Neural progenitor cell (in vitro differentiated cells): Measurements from ENCODE around the gene BRCA1. TPM values are rescaled to one million over a fixed set of nuclear protein-coding genes. Genes with fewer than 3 reads are reported as not detected.

Source experiments
- DNase-seq: peaks from one replicate; pipeline ENCODE4 v3.0.0-alpha.2; 2016; ENCODE audit warnings: low spot score
- H2AFZ ChIP-seq: fragments of 200-600 bp; sonication (generic); replicated peaks from 2 replicates; pipeline ENCODE4 v1.6.1; 2016; ENCODE audit warnings: antibody characterized with exemption
- H3F3A ChIP-seq: fragments of 200-600 bp; sonication (generic); 2 replicates; pipeline ENCODE4 v1.6.1; 2016; ENCODE audit warnings: antibody characterized with exemption, low read depth
- H3K27ac ChIP-seq: fragments of 200-600 bp; sonication (generic); 2 replicates; pipeline ENCODE4 v1.5.1; 2016; ENCODE audit warnings: mild to moderate bottlenecking
- H3K27me3 ChIP-seq: fragments of 200-600 bp; sonication (generic); 2 replicates; pipeline ENCODE4 v1.6.1; 2016; ENCODE audit warnings: mild to moderate bottlenecking, moderate library complexity
- H3K36me3 ChIP-seq: fragments of 200-600 bp; sonication (generic); 2 replicates; pipeline ENCODE4 v1.5.1; 2016
- H3K4me1 ChIP-seq: fragments of 200-600 bp; sonication (generic); 2 replicates; pipeline ENCODE4 v1.6.1; 2016; ENCODE audit warnings: mixed run types
- H3K4me2 ChIP-seq: fragments of 200-600 bp; sonication (generic); 2 replicates; pipeline ENCODE4 v1.6.1; 2016
- H3K4me3 ChIP-seq: fragments of 200-600 bp; sonication (generic); 2 replicates; pipeline ENCODE4 v1.5.1; 2016
- H3K79me2 ChIP-seq: fragments of 200-600 bp; sonication (generic); 2 replicates; pipeline ENCODE4 v1.6.1; 2016; ENCODE audit warnings: low read depth
- H3K9ac ChIP-seq: fragments of 200-600 bp; sonication (generic); 2 replicates; pipeline ENCODE4 v1.6.1; 2016
- H3K9me3 ChIP-seq: fragments of 200-600 bp; sonication (generic); 2 replicates; pipeline ENCODE4 v1.5.1; 2016; ENCODE audit warnings: low read depth
- H4K20me1 ChIP-seq: fragments of 200-600 bp; sonication (generic); 2 replicates; pipeline ENCODE4 v1.6.1; 2016; ENCODE audit warnings: low read depth
- H3K27ac Mint-ChIP-seq: 3 replicates; pipeline ENCODE4 v1.8.0; 2021; ENCODE audit warnings: mixed read lengths
- H3K27me3 Mint-ChIP-seq: 2 replicates; pipeline ENCODE4 v1.8.0; 2022; ENCODE audit warnings: low read depth, mild to moderate bottlenecking, inconsistent platforms, moderate library complexity, mixed read lengths; ENCODE audit not compliant: insufficient read depth
- H3K36me3 Mint-ChIP-seq: 3 replicates; pipeline ENCODE4 v1.8.0; 2021; ENCODE audit warnings: mixed read lengths
- H3K4me1 Mint-ChIP-seq: 3 replicates; pipeline ENCODE4 v1.8.0; 2021; ENCODE audit warnings: mixed read lengths
- H3K4me3 Mint-ChIP-seq: 3 replicates; pipeline ENCODE4 v1.8.0; 2021; ENCODE audit warnings: mild to moderate bottlenecking, moderate library complexity, mixed read lengths
- H3K9me3 Mint-ChIP-seq: 3 replicates; pipeline ENCODE4 v1.8.0; 2020; ENCODE audit warnings: mixed read lengths
- CTCF ChIP-seq: fragments of 200-600 bp; sonication (generic); IDR thresholded peaks from 2 replicates; pipeline ENCODE4 v1.5.1; 2017; ENCODE audit warnings: antibody characterized with exemption, mild to moderate bottlenecking
- EZH2 ChIP-seq: fragments of 200-600 bp; sonication (generic); IDR thresholded peaks from 2 replicates; pipeline ENCODE4 v1.6.1; 2017; ENCODE audit warnings: antibody characterized with exemption, mild to moderate bottlenecking, moderate library complexity
- EZH2phosphoT487 ChIP-seq: fragments of 200-600 bp; sonication (generic); IDR thresholded peaks from 2 replicates; pipeline ENCODE4 v1.6.1; 2017; ENCODE audit warnings: antibody characterized with exemption
- total RNA-seq: library from RNA; depleted of rRNA; stranded (reverse); fragments of >200 nt; gene quantifications from 2 replicates; pipeline ENCODE4 v1.2.3, GENCODE V29; 2015; ENCODE audit warnings: low replicate concordance

BRCA1 gene
- total RNA-seq, 1 donor from 2014 or later, result 77.3 TPM

DNA sequence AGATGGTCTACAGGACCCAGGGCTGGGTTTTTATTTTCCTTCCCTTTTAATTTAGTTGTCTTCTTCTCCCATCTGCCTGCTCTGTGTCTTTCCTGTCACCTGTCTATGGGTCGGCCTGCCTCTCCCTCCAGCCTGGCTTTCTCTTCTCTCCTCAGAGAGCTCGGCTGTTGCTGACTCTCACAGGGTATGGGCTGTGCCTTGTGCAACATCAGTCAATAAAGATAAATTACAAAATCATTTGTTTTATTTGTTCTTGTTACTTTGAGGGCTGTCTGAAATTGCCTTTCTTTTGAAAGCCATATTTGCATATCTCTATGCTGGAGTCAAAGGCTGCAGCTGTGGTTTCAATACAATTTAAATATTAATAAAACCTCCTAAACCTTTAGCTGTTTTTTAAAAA lies 84.5 kb downstream of the BRCA1 start:
- peaks cover 5% of the 10 kb centered on the region for H3K27me3 Mint-ChIP-seq
- Histone ChIP-seq H2AFZ (no peak overlapping the region), H3K79me2 (no peaks in the 10 kb centered on the region), H3K4me3 (no peak overlapping the region), H3K9ac (no peak overlapping the region), H3K4me1 (peaks cover 49% of the 10 kb centered on the region), H3K4me2 (peak overlapping the region; percentile 15), H3F3A (peaks cover 77% of the 10 kb centered on the region), H3K27ac (peak overlapping the region; percentile 64), H3K9me3 (no peaks in the 10 kb centered on the region), H3K27me3 (no peaks in the 10 kb centered on the region), H4K20me1 (no peaks in the 10 kb centered on the region), H3K36me3 (no peaks in the 10 kb centered on the region)
- no peaks in the 10 kb centered on the region for H3K9me3 Mint-ChIP-seq
- H3K4me1 Mint-ChIP-seq, result peaks cover 43% of the 10 kb centered on the region
- peaks cover 5% of the 10 kb centered on the region for H3K36me3 Mint-ChIP-seq
- peak overlapping the region; percentile 65 for H3K27ac Mint-ChIP-seq
- no peak overlapping the region for H3K4me3 Mint-ChIP-seq
- DNase-seq, result no peak
- no peak for TF ChIP-seq CTCF

DNA sequence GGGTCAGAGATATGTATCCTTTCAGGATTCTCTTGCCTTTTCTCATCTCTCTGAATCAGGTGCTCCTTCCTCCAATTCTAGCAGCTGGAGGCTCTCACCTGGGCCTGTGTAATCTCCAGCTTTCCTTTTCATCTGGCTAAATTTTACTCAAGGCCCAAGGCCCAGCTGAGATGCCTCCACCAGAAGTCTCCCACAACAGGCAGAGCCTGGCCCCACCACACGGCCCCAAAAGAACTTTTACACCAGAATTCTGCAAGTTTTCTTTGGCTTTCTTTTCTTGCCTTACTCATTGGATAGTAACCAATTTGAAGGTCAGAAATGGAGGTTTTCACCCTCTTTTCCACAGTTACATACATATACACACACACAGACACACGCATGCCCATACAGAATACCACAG lies 85.5 kb downstream of the BRCA1 start:
- H3F3A ChIP-seq, result peaks cover 78% of the 10 kb centered on the region
- no peaks in the 10 kb centered on the region for H3K36me3 ChIP-seq
- no peaks in the 10 kb centered on the region for H4K20me1 ChIP-seq
- peak overlapping the region; percentile 64 for H3K27ac ChIP-seq
- no peaks in the 10 kb centered on the region for H3K79me2 ChIP-seq
- no peak overlapping the region for H2AFZ ChIP-seq
- peak overlapping the region; percentile 15 for H3K27ac Mint-ChIP-seq
- TF ChIP-seq EZH2phosphoT487 (no peak), EZH2 (no peak), CTCF (no peak)
- no peaks in the 10 kb centered on the region for H3K9me3 Mint-ChIP-seq
- H3K9ac ChIP-seq, result no peak overlapping the region
- H3K4me2 ChIP-seq, result no peak overlapping the region
- no peak overlapping the region for H3K4me3 ChIP-seq
- H3K9me3 ChIP-seq, result no peaks in the 10 kb centered on the region
- no peak for DNase-seq
- H3K36me3 Mint-ChIP-seq, result peaks cover 5% of the 10 kb centered on the region
- peaks cover 5% of the 10 kb centered on the region for H3K27me3 Mint-ChIP-seq
- H3K27me3 ChIP-seq, result no peaks in the 10 kb centered on the region
- no peak overlapping the region for H3K4me3 Mint-ChIP-seq
- peaks cover 53% of the 10 kb centered on the region for H3K4me1 Mint-ChIP-seq
- H3K4me1 ChIP-seq, result peaks cover 59% of the 10 kb centered on the region

GRCh38 chr17:43034894-43035293 lies 90.3 kb downstream of the BRCA1 start:
- H3K4me1 ChIP-seq, result peaks cover 58% of the 10 kb centered on the region
- H3K4me2 ChIP-seq, result peak overlapping the region; percentile 76
- no peaks in the 10 kb centered on the region for H3K9me3 ChIP-seq
- H3F3A ChIP-seq, result peaks cover 70% of the 10 kb centered on the region
- Mint-ChIP-seq H3K9me3 (no peaks in the 10 kb centered on the region), H3K4me3 (peak overlapping the region; percentile 79), H3K27me3 (peaks cover 11% of the 10 kb centered on the region), H3K27ac (peak overlapping the region; percentile 99), H3K36me3 (no peaks in the 10 kb centered on the region), H3K4me1 (peaks cover 56% of the 10 kb centered on the region)
- no peaks in the 10 kb centered on the region for H3K79me2 ChIP-seq
- H3K27me3 ChIP-seq, result no peaks in the 10 kb centered on the region
- TF ChIP-seq EZH2phosphoT487 (no peak), CTCF (no peak), EZH2 (no peak)
- H3K27ac ChIP-seq, result peak overlapping the region; percentile 83
- H3K9ac ChIP-seq, result no peak overlapping the region
- no peaks in the 10 kb centered on the region for H4K20me1 ChIP-seq
- DNase-seq, result no peak
- no peaks in the 10 kb centered on the region for H3K36me3 ChIP-seq
- no peak overlapping the region for H2AFZ ChIP-seq
- H3K4me3 ChIP-seq, result peak overlapping the region; percentile 29
